ENCODE measurements around the gene ELAC1. TPM values are rescaled to one million over a fixed set of nuclear protein-coding genes. Genes with fewer than 3 reads are reported as not detected.
"Not testable (repeated sequence)": the region's sequence is repeated elsewhere in the genome, so short reads cannot be mapped to it uniquely, and the experiment has no call there.

Gene ELAC1
- total RNA-seq, 1 donor from 2014 or later, result 7.7 TPM

- intact Hi-C loops (cut with DNase I), result no loop called here
- ATAC-seq (no peak), DNase-seq (no peak)
- Histone ChIP-seq H3K36me3 (peaks cover 33% of the 10 kb centered on the region), H3K27ac (no peak overlapping the region), H3K27me3 (ENCODE audit: low read depth) (no peaks in the 10 kb centered on the region), H3K9me3 (no peaks in the 10 kb centered on the region), H3K4me1 (peaks cover 2% of the 10 kb centered on the region), H3K4me3 (no peak overlapping the region)
- no peak for TF ChIP-seq CTCF (IDR thresholded peaks at IDR 0.05)
Observed at GRCh38 chr18:50986360-50987087, 18.7 kb downstream of the ELAC1 start.

GRCh38 chr18:50987261-50987660, 19.4 kb downstream of the ELAC1 start:
- intact Hi-C loops (cut with DNase I), result no loop called here
- no peak for TF ChIP-seq CTCF (IDR thresholded peaks at IDR 0.05)
- Histone ChIP-seq H3K4me1 (no peaks in the 10 kb centered on the region), H3K4me3 (no peak overlapping the region), H3K27me3 (ENCODE audit: low read depth) (no peaks in the 10 kb centered on the region), H3K27ac (no peak overlapping the region), H3K9me3 (no peaks in the 10 kb centered on the region), H3K36me3 (peaks cover 31% of the 10 kb centered on the region)
- DNase-seq, result no peak
- no peak for ATAC-seq

- Histone ChIP-seq H3K27ac (no peak overlapping the region), H3K27me3 (ENCODE audit: low read depth) (no peaks in the 10 kb centered on the region), H3K9me3 (no peaks in the 10 kb centered on the region), H3K4me3 (no peak overlapping the region), H3K36me3 (peaks cover 20% of the 10 kb centered on the region), H3K4me1 (no peaks in the 10 kb centered on the region)
- DNase-seq (no peak), ATAC-seq (no peak)
- intact Hi-C loops (cut with DNase I), result no loop called here
- no peak for TF ChIP-seq CTCF (IDR thresholded peaks at IDR 0.05)
Observed at GRCh38 chr18:50989711-50990110, 21.9 kb downstream of the ELAC1 start.

DNA sequence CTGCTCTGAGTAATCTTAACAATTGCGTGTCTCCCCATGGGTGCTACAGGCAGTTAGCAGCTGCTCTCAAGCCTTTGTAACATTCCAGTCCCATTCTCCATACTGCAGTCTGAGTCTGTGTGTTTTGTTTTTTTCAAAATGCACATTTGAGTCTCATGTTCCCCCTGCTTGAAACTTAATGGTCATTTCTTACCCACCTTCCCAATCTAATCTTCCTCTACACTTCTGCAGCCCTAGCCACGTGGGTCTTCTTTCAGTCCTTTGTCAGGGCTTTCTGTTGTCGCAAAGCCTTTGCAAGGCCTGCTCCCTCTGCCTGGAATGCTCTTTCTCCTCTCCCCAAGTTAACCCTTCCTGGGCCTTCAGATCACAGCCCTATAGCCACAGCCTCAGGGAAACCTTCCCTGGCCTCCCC, 24.5 kb downstream of the ELAC1 start:
- TF ChIP-seq CTCF (IDR thresholded peaks at IDR 0.05), result no peak
- DNase-seq (no peak), ATAC-seq (no peak)
- Histone ChIP-seq H3K9me3 (no peaks in the 10 kb centered on the region), H3K4me3 (no peak overlapping the region), H3K27me3 (ENCODE audit: low read depth) (no peaks in the 10 kb centered on the region), H3K4me1 (no peaks in the 10 kb centered on the region), H3K27ac (no peak overlapping the region), H3K36me3 (peaks cover 1% of the 10 kb centered on the region)
- intact Hi-C loops (cut with DNase I), result no loop called here

- Histone ChIP-seq H3K4me1 (no peaks in the 10 kb centered on the region), H3K27me3 (ENCODE audit: low read depth) (no peaks in the 10 kb centered on the region), H3K4me3 (no peak overlapping the region), H3K9me3 (no peaks in the 10 kb centered on the region), H3K27ac (no peak overlapping the region), H3K36me3 (no peaks in the 10 kb centered on the region)
- no peak for TF ChIP-seq CTCF (IDR thresholded peaks at IDR 0.05)
- intact Hi-C loops (cut with DNase I), result no loop called here
- ATAC-seq (no peak), DNase-seq (no peak)
Observed at GRCh38 chr18:50994031-50994430, 26.2 kb downstream of the ELAC1 start.

- H3K4me1 ChIP-seq; intact Hi-C loops (cut with DNase I); H3K36me3 ChIP-seq; DNase-seq; H3K4me3 ChIP-seq; H3K27ac ChIP-seq; H3K27me3 ChIP-seq (ENCODE audit: low read depth); ATAC-seq; H3K9me3 ChIP-seq: not testable (repeated sequence)
Observed at GRCh38 chr18:51003174-51003573, 35.3 kb downstream of the ELAC1 start.
